Stomach smooth muscle (tissue), 2 donors: ENCODE results near the gene EIF3M.

Experiments used
- H3K27ac ChIP-seq: one replicate; pipeline ENCODE4 v1.7.0; 2013; ENCODE audit warnings: mild to moderate bottlenecking, low read length, inconsistent platforms
- H3K27me3 ChIP-seq, 2 donors: one replicate each; pipeline ENCODE4 v1.7.0; 2013; ENCODE audit warnings: low read length in 2 of 2; ENCODE audit not compliant: insufficient read depth in 2 of 2, control insufficient read depth in 1 of 2
- H3K36me3 ChIP-seq, 2 donors: one replicate each; pipeline ENCODE4 v1.7.0; 2013; ENCODE audit warnings: low read length in 2 of 2; ENCODE audit not compliant: control insufficient read depth in 2 of 2, insufficient read depth in 2 of 2
- H3K4me1 ChIP-seq: one replicate; pipeline ENCODE4 v1.7.0; 2013; ENCODE audit warnings: low read length; ENCODE audit not compliant: control insufficient read depth, insufficient read depth
- H3K4me3 ChIP-seq, 2 donors: one replicate each; pipeline ENCODE4 v1.7.0; 2013; ENCODE audit warnings: low read length in 2 of 2
- H3K9ac ChIP-seq, 2 donors: one replicate each; pipeline ENCODE4 v1.7.0; 2013; ENCODE audit warnings: low read length in 2 of 2, mild to moderate bottlenecking in 1 of 2
- H3K9me3 ChIP-seq, 2 donors: one replicate each; pipeline ENCODE4 v1.7.0; 2013; ENCODE audit warnings: low read length in 2 of 2; ENCODE audit not compliant: control insufficient read depth in 2 of 2
- donor health status: healthy.
- donor health status: Pancreatic carcinoma.

The EIF3M gene

GRCh38 chr11:32567154-32567553 is 16.5 kb upstream of the EIF3M start:
- Histone ChIP-seq H3K27ac (no peak overlapping the region), H3K36me3 (no peaks in the 10 kb centered on the region), H3K9ac (no peak overlapping the region), H3K9me3 (no peaks in the 10 kb centered on the region), H3K4me3 (no peak overlapping the region), H3K4me1 (no peaks in the 10 kb centered on the region), H3K27me3 (no peaks in the 10 kb centered on the region)

- Histone ChIP-seq H3K9ac (no peak overlapping the region), H3K27ac (no peak overlapping the region), H3K36me3 (no peaks in the 10 kb centered on the region)
Observed at GRCh38 chr11:32569313-32569881, 14.2 kb upstream of the EIF3M start.

GRCh38 chr11:32571039-32571438 is 12.6 kb upstream of the EIF3M start:
- Histone ChIP-seq H3K4me3 (no peak overlapping the region), H3K36me3 (no peaks in the 10 kb centered on the region), H3K9ac (no peak overlapping the region), H3K27ac (no peak overlapping the region), H3K9me3 (peaks cover 0 to 4% of the 10 kb centered on the region in 2 donors), H3K27me3 (peaks cover 0 to 2% of the 10 kb centered on the region in 2 donors), H3K4me1 (no peaks in the 10 kb centered on the region)

More at GRCh38 chr11:32569313-32569881, 14.2 kb upstream of the EIF3M start:
- H3K4me3 ChIP-seq, result no peak overlapping the region
- no peaks in the 10 kb centered on the region for H3K27me3 ChIP-seq
- H3K4me1 ChIP-seq, result no peaks in the 10 kb centered on the region
- peaks cover 0 to 4% of the 10 kb centered on the region in 2 donors for H3K9me3 ChIP-seq

- Histone ChIP-seq H3K27me3 (peaks cover 0 to 2% of the 10 kb centered on the region in 2 donors), H3K4me3 (no peak overlapping the region), H3K27ac (no peak overlapping the region), H3K4me1 (no peaks in the 10 kb centered on the region), H3K9me3 (peaks cover 0 to 4% of the 10 kb centered on the region in 2 donors), H3K36me3 (no peaks in the 10 kb centered on the region), H3K9ac (no peak overlapping the region)
Observed at GRCh38 chr11:32573228-32573627, 10.4 kb upstream of the EIF3M start.

- no peak overlapping the region for H3K27ac ChIP-seq
- H3K36me3 ChIP-seq, result no peaks in the 10 kb centered on the region
- no peak overlapping the region for H3K9ac ChIP-seq
- no peaks in the 10 kb centered on the region for H3K4me1 ChIP-seq
- no peak overlapping the region for H3K4me3 ChIP-seq
- peaks cover 0 to 2% of the 10 kb centered on the region in 2 donors for H3K27me3 ChIP-seq
- H3K9me3 ChIP-seq, result peaks cover 0 to 4% of the 10 kb centered on the region in 2 donors
Observed at GRCh38 chr11:32574421-32574820, 9.2 kb upstream of the EIF3M start.

GRCh38 chr11:32575070-32575469 is 8.6 kb upstream of the EIF3M start:
- no peak overlapping the region for H3K27ac ChIP-seq
- H3K36me3 ChIP-seq, result no peaks in the 10 kb centered on the region
- no peak overlapping the region for H3K4me3 ChIP-seq
- peaks cover 0 to 4% of the 10 kb centered on the region in 2 donors for H3K9me3 ChIP-seq
- peaks cover 0 to 2% of the 10 kb centered on the region in 2 donors for H3K27me3 ChIP-seq
- H3K9ac ChIP-seq, result no peak overlapping the region
- H3K4me1 ChIP-seq, result no peaks in the 10 kb centered on the region

GRCh38 chr11:32576456-32576855 is 7.2 kb upstream of the EIF3M start:
- H3K4me1 ChIP-seq, result no peaks in the 10 kb centered on the region
- peaks cover 0 to 2% of the 10 kb centered on the region in 2 donors for H3K27me3 ChIP-seq
- H3K4me3 ChIP-seq, result no peak overlapping the region
- no peak overlapping the region for H3K9ac ChIP-seq
- no peak overlapping the region for H3K27ac ChIP-seq
- peaks cover 0 to 4% of the 10 kb centered on the region in 2 donors for H3K9me3 ChIP-seq
- no peaks in the 10 kb centered on the region for H3K36me3 ChIP-seq

- no peaks in the 10 kb centered on the region for H3K9me3 ChIP-seq
- no peak overlapping the region for H3K27ac ChIP-seq
- no peaks in the 10 kb centered on the region for H3K27me3 ChIP-seq
- no peaks in the 10 kb centered on the region for H3K36me3 ChIP-seq
- no peak overlapping the region for H3K4me3 ChIP-seq
- H3K9ac ChIP-seq, result no peak overlapping the region
- peaks cover 2% of the 10 kb centered on the region for H3K4me1 ChIP-seq
Observed at GRCh38 chr11:32580967-32581366, 2.7 kb upstream of the EIF3M start.

- Histone ChIP-seq H3K27me3 (no peaks in the 10 kb centered on the region), H3K4me3 (no peak overlapping the region), H3K4me1 (peaks cover 2% of the 10 kb centered on the region), H3K9ac (no peak overlapping the region), H3K36me3 (no peaks in the 10 kb centered on the region), H3K27ac (no peak overlapping the region), H3K9me3 (no peaks in the 10 kb centered on the region)
Observed at GRCh38 chr11:32581556-32581955, 2.1 kb upstream of the EIF3M start.

- peaks cover 9 to 10% of the 10 kb centered on the region in 2 donors for H3K36me3 ChIP-seq
- H3K4me3 ChIP-seq, result peak overlapping the region; percentile 93 to 98
- H3K9me3 ChIP-seq, result no peaks in the 10 kb centered on the region
- peak overlapping the region; percentile 84 to 90 for H3K9ac ChIP-seq
- H3K4me1 ChIP-seq, result peaks cover 2% of the 10 kb centered on the region
- no peak overlapping the region for H3K27ac ChIP-seq
- no peaks in the 10 kb centered on the region for H3K27me3 ChIP-seq
Observed at GRCh38 chr11:32584921-32585320, 1.3 kb downstream of the EIF3M start.

- H3K9ac ChIP-seq, result no peak overlapping the region
- H3K36me3 ChIP-seq, result peaks cover 18 to 20% of the 10 kb centered on the region in 2 donors
- H3K27me3 ChIP-seq, result no peaks in the 10 kb centered on the region
- H3K9me3 ChIP-seq, result no peaks in the 10 kb centered on the region
- peaks cover 2% of the 10 kb centered on the region for H3K4me1 ChIP-seq
- no peak overlapping the region for H3K4me3 ChIP-seq
- no peak overlapping the region for H3K27ac ChIP-seq
Observed at GRCh38 chr11:32586576-32587190, 3.1 kb downstream of the EIF3M start.
